ENCODE data around the gene RAI14.

The RAI14 gene

DNA sequence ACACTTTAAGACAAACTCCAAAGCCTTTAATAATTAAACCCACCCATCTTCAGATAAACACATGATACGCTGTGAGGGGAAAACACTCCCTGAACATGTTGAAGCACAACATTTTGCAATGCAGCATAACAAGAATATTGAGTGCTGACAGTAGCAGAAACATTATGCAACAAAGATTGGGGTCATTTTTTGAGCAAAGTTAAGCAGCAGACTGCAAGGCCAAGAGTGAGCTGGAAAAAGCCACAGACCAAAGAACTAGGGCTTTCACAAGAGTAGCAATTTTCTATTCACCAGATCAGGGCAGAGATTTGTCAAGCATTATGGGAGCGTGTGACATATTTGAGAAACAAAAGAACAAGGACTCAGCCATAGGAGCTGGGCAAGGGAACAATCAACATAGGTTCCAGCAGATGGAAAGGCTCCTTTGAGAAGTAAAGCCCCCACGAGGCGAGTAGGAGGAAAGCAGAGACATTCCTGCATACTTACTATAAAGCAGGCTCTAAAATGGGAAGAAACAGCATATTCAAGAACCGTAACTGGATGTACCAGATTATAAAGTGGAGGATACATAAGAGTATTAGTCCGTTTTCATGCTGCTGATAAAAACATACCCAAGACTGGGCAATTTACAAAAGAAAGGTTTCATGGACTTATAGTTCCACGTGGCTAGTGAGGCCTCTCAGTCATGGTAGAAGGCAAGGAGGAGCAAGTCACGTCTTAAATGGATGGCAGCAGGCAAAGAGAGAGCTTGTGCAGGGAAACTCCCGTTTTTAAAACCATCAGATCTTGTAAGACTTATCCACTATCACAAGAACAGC lies 178.1 kb downstream of the RAI14 start:
- Mint-ChIP-seq H3K27me3 (no peaks in the 10 kb centered on the region), H3K4me3 (no peak overlapping the region), H3K27ac (no peak overlapping the region), H3K36me3 (no peaks in the 10 kb centered on the region), H3K4me1 (ENCODE audit: low read depth) (peaks cover 5% of the 10 kb centered on the region), H3K9me3 (ENCODE audit: low read depth) (no peaks in the 10 kb centered on the region)

- H3K27ac Mint-ChIP-seq = no peak overlapping the region
- peaks cover 10% of the 10 kb centered on the region for H3K4me1 Mint-ChIP-seq (ENCODE audit: low read depth)
- no peaks in the 10 kb centered on the region for H3K9me3 Mint-ChIP-seq (ENCODE audit: low read depth)
- H3K36me3 Mint-ChIP-seq = no peaks in the 10 kb centered on the region
- H3K4me3 Mint-ChIP-seq = no peak overlapping the region
- H3K27me3 Mint-ChIP-seq = no peaks in the 10 kb centered on the region
Observed at GRCh38 chr5:34834794-34835089, 178.6 kb downstream of the RAI14 start.

GRCh38 chr5:34835664-34836063 lies 179.5 kb downstream of the RAI14 start:
- Mint-ChIP-seq H3K9me3 (ENCODE audit: low read depth) (no peaks in the 10 kb centered on the region), H3K4me1 (ENCODE audit: low read depth) (peaks cover 10% of the 10 kb centered on the region), H3K27me3 (no peaks in the 10 kb centered on the region), H3K27ac (no peak overlapping the region), H3K36me3 (no peaks in the 10 kb centered on the region), H3K4me3 (no peak overlapping the region)

- H3K4me3 Mint-ChIP-seq = peak within 1 kb of the TSS; percentile 94
- H3K36me3 Mint-ChIP-seq = no peaks in the 10 kb centered on the region
- no peaks in the 10 kb centered on the region for H3K27me3 Mint-ChIP-seq
- no peaks in the 10 kb centered on the region for H3K9me3 Mint-ChIP-seq (ENCODE audit: low read depth)
- peak within 1 kb of the TSS; percentile 91 for H3K27ac Mint-ChIP-seq
- peaks cover 10% of the 10 kb centered on the region for H3K4me1 Mint-ChIP-seq (ENCODE audit: low read depth)
Observed at GRCh38 chr5:34838785-34839714, 182.9 kb downstream of the RAI14 start, which contains the start of gene TTC23L. Gene TTC23L (plus strand): TSS chr5:34839164. CDS start chr5:34840672, 1,508 bp downstream.

DNA sequence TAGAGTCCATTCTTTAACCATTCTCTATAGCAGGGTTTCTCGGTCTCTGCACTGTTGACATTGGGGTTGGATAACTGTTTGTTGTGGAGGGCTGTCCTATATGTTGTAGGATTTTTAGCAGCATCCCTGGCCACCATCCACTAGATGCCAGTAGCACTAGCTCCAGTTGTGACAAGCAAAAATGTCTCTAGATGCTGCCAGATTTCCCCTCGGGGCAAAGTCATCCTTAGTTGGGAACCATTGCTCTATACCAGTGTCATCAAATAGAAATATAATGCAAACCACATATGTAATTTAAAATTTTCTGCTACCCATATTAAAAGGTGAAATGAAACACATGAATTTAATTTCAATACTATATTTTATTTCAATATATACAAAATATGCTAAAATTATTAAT lies 185.7 kb downstream of the RAI14 start:
- Mint-ChIP-seq H3K36me3 (peaks cover 3% of the 10 kb centered on the region), H3K4me3 (no peak overlapping the region), H3K27me3 (no peaks in the 10 kb centered on the region), H3K27ac (no peak overlapping the region), H3K4me1 (ENCODE audit: low read depth) (peaks cover 10% of the 10 kb centered on the region), H3K9me3 (ENCODE audit: low read depth) (no peaks in the 10 kb centered on the region)

DNA sequence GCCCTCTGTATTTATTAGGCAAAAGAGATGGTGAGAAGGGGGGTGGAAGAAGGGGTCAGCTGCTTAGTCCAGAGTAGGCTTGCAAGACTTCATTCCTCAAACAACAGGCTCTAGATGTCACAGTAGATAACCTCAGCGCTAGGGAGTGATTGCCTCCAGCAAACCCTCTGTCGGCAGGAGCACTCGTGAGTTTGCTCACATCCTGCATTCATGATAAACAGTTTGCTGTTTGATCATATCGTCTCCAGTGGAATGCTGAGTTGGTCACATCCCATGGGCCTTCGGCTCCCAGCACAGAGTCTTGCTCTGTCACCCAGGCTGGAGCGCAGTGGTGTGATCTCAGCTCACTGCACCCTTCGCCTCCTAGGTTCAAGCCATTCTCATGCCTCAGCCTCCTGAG lies 186.4 kb downstream of the RAI14 start:
- Mint-ChIP-seq H3K36me3 (peaks cover 3% of the 10 kb centered on the region), H3K4me1 (ENCODE audit: low read depth) (peaks cover 10% of the 10 kb centered on the region), H3K27ac (no peak overlapping the region), H3K9me3 (ENCODE audit: low read depth) (no peaks in the 10 kb centered on the region), H3K4me3 (no peak overlapping the region), H3K27me3 (no peaks in the 10 kb centered on the region)

GRCh38 chr5:34843497-34843896 lies 187.4 kb downstream of the RAI14 start:
- H3K4me3 Mint-ChIP-seq = no peak overlapping the region
- peaks cover 5% of the 10 kb centered on the region for H3K4me1 Mint-ChIP-seq (ENCODE audit: low read depth)
- H3K36me3 Mint-ChIP-seq = peaks cover 3% of the 10 kb centered on the region
- H3K9me3 Mint-ChIP-seq (ENCODE audit: low read depth) = no peaks in the 10 kb centered on the region
- no peak overlapping the region for H3K27ac Mint-ChIP-seq
- no peaks in the 10 kb centered on the region for H3K27me3 Mint-ChIP-seq

- Mint-ChIP-seq H3K9me3 (ENCODE audit: low read depth) (no peaks in the 10 kb centered on the region), H3K27ac (no peak overlapping the region), H3K36me3 (peaks cover 3% of the 10 kb centered on the region), H3K4me1 (ENCODE audit: low read depth) (peaks cover 4% of the 10 kb centered on the region), H3K27me3 (no peaks in the 10 kb centered on the region), H3K4me3 (no peak overlapping the region)
Observed at GRCh38 chr5:34844106-34844505, 188.0 kb downstream of the RAI14 start.

- Mint-ChIP-seq H3K27me3 (no peaks in the 10 kb centered on the region), H3K27ac (no peak overlapping the region), H3K4me1 (ENCODE audit: low read depth) (no peaks in the 10 kb centered on the region), H3K36me3 (peaks cover 3% of the 10 kb centered on the region), H3K4me3 (no peak overlapping the region), H3K9me3 (ENCODE audit: low read depth) (no peaks in the 10 kb centered on the region)
Observed at GRCh38 chr5:34844999-34845398, 188.9 kb downstream of the RAI14 start.

GRCh38 chr5:34847056-34847455 lies 190.9 kb downstream of the RAI14 start:
- no peaks in the 10 kb centered on the region for H3K27me3 Mint-ChIP-seq
- peaks cover 3% of the 10 kb centered on the region for H3K36me3 Mint-ChIP-seq
- no peaks in the 10 kb centered on the region for H3K9me3 Mint-ChIP-seq (ENCODE audit: low read depth)
- H3K4me1 Mint-ChIP-seq (ENCODE audit: low read depth) = no peaks in the 10 kb centered on the region
- H3K27ac Mint-ChIP-seq = no peak overlapping the region
- no peak overlapping the region for H3K4me3 Mint-ChIP-seq

DNA sequence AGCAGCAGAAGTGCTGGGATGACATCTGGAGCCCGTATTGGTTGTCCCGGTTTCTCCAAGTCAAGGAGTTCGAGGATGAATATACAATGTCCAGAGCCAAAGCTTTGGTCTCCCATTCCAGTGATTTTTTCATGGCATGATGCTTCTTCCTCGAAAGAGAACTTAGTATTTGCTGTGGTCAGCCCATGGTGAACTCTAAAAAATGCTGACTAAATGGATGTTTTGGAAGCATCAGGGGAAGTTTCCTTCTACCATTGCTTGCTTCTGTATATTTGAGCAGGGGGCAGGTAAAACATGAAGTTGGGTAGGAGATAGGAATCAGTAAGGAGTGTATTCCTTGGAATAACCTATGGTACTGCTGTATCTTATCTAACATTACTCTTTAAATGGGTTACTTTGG lies 191.4 kb downstream of the RAI14 start:
- H3K4me3 Mint-ChIP-seq = no peak overlapping the region
- H3K27ac Mint-ChIP-seq = no peak overlapping the region
- no peaks in the 10 kb centered on the region for H3K9me3 Mint-ChIP-seq (ENCODE audit: low read depth)
- peaks cover 2% of the 10 kb centered on the region for H3K27me3 Mint-ChIP-seq
- H3K4me1 Mint-ChIP-seq (ENCODE audit: low read depth) = no peaks in the 10 kb centered on the region
- H3K36me3 Mint-ChIP-seq = peaks cover 3% of the 10 kb centered on the region

DNA sequence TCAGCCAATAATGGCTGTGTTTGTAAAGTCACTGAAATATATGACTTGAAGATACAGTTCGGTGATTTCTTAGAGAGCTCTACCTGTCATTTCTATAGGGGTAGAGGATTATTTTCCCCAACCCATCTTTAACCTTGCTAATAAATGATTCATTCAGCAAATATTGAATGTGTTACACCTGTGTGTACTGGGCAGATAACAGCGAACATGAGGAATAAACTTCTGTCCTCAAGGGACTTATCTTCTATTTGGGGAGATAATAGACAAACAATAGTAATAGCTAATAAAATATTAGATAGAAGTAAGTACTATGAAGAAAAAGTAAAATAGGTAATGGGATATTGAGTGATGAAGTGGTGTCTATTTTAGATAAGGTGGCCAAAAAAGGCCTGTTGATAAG lies 192.1 kb downstream of the RAI14 start:
- Mint-ChIP-seq H3K4me1 (ENCODE audit: low read depth) (no peaks in the 10 kb centered on the region), H3K27me3 (peaks cover 2% of the 10 kb centered on the region), H3K27ac (no peak overlapping the region), H3K9me3 (ENCODE audit: low read depth) (no peaks in the 10 kb centered on the region), H3K4me3 (no peak overlapping the region), H3K36me3 (peaks cover 3% of the 10 kb centered on the region)

- Mint-ChIP-seq H3K27ac (no peak overlapping the region), H3K36me3 (peaks cover 3% of the 10 kb centered on the region), H3K4me1 (ENCODE audit: low read depth) (no peaks in the 10 kb centered on the region), H3K4me3 (no peak overlapping the region), H3K9me3 (ENCODE audit: low read depth) (no peaks in the 10 kb centered on the region), H3K27me3 (peaks cover 2% of the 10 kb centered on the region)
Observed at GRCh38 chr5:34849253-34849652, 193.1 kb downstream of the RAI14 start.

GRCh38 chr5:34854459-34855174 lies 198.5 kb downstream of the RAI14 start:
- Mint-ChIP-seq H3K4me1 (ENCODE audit: low read depth) (no peaks in the 10 kb centered on the region), H3K27me3 (peaks cover 5% of the 10 kb centered on the region), H3K36me3 (no peaks in the 10 kb centered on the region), H3K4me3 (no peak overlapping the region), H3K27ac (no peak overlapping the region), H3K9me3 (ENCODE audit: low read depth) (no peaks in the 10 kb centered on the region)

DNA sequence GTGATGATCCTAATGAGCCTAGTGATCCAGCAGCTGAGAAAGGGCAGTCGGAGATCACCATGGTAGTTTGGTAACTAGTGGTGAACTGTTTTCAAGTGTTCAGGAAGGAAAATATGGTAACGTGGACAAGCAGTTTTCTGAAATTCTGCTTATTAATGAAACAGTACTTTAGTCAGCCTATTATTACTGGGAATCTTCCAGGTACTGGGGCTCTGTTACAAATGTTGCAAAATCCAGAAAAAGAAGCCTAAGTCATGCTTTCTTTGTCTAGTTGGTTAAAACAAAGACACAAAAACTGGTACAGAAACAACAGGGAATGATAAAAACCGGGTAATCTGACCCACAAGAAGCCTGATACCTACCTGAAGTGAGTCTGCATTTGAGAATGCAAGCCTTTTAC lies 201.0 kb downstream of the RAI14 start:
- Mint-ChIP-seq H3K27me3 (peaks cover 5% of the 10 kb centered on the region), H3K27ac (no peak overlapping the region), H3K9me3 (ENCODE audit: low read depth) (no peaks in the 10 kb centered on the region), H3K4me1 (ENCODE audit: low read depth) (no peaks in the 10 kb centered on the region), H3K36me3 (peaks cover under 1% of the 10 kb centered on the region), H3K4me3 (no peak overlapping the region)
